ENCODE results near the gene ITPA.
A peak's percentile ranks its signal among the peaks of the same experiment; 100 is the strongest.

ITPA gene

DNA sequence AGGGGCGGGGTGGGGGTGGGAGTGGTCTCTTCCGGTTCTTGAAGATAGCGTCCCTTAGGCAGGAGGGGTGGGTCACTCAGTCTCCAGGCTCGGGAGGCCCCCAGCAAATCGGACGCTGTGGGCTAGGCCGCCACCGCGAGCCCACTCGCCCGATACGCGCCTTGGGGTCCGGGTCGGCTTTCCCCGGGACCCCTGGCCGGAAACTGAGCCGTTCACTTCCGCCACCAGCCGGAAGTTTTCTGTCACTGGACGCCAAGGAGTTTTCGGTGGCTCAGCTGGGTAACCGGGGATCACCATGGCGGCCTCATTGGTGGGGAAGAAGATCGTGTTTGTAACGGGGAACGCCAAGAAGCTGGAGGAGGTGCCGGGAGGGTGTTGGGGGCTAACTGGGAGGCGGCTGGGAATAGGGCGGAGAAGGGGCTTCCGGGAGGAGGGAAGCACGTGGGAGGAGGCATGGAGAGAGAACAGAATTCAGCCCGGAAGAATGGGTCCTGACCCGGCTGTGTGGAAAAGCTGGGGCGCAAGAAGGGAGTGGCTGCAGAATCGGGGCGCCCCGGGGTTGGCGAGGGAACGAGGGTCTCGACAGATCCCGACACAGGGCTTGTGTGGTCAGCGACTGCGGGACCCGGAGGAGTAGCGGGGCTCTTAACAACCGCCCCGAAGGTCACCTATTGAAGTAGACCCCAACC, at the start of gene ITPA:
Gene ITPA, plus strand, starts transcription at position 242 of the 689 bp plus-strand sequence. Its CDS starts 54 bp downstream, at position 296.
- Histone ChIP-seq H3K4me1 (ENCODE audit: insufficient read depth, low read length) (peaks cover 19% of the 10 kb centered on the region), H3K9me3 (ENCODE audit: low read length) (no peaks in the 10 kb centered on the region), H2AFZ (ENCODE audit: low read depth, low read length) (peak within 1 kb of the TSS; percentile 80), H3K4me3 (ENCODE audit: low read length) (peak within 1 kb of the TSS; percentile 76), H3K27me3 (ENCODE audit: insufficient read depth, low read length) (no peaks in the 10 kb centered on the region), H3K36me3 (ENCODE audit: insufficient read depth, low read length) (peaks cover 13% of the 10 kb centered on the region)

DNA sequence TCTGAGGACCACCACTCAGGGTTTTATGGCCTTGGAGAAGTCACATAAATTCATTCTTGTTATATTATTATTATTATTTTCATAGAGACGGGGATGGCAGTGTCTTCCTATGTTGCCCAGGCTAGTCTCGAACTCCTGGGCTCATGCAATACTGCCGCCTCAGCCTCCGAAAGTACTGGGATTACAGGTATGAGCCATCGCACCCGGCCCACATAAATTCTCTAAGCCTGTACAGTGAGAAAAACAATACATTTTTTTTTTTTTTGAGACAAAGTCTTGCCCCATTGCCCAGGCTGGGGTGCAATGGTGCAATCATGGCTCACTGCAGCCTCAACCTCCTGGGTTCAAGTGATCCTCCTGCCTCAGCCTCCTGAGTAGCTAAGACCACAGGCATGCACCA, 48.9 kb upstream of the ITPA start:
- no peaks in the 10 kb centered on the region for H3K27me3 ChIP-seq (ENCODE audit: insufficient read depth, low read length)
- peaks cover 15% of the 10 kb centered on the region for H3K4me1 ChIP-seq (ENCODE audit: insufficient read depth, low read length)
- H2AFZ ChIP-seq (ENCODE audit: low read depth, low read length) = no peak overlapping the region
- peaks cover 3% of the 10 kb centered on the region for H3K36me3 ChIP-seq (ENCODE audit: insufficient read depth, low read length)
- peak overlapping the region; percentile 94 for H3K4me3 ChIP-seq (ENCODE audit: low read length)
- H3K9me3 ChIP-seq (ENCODE audit: low read length) = no peaks in the 10 kb centered on the region

DNA sequence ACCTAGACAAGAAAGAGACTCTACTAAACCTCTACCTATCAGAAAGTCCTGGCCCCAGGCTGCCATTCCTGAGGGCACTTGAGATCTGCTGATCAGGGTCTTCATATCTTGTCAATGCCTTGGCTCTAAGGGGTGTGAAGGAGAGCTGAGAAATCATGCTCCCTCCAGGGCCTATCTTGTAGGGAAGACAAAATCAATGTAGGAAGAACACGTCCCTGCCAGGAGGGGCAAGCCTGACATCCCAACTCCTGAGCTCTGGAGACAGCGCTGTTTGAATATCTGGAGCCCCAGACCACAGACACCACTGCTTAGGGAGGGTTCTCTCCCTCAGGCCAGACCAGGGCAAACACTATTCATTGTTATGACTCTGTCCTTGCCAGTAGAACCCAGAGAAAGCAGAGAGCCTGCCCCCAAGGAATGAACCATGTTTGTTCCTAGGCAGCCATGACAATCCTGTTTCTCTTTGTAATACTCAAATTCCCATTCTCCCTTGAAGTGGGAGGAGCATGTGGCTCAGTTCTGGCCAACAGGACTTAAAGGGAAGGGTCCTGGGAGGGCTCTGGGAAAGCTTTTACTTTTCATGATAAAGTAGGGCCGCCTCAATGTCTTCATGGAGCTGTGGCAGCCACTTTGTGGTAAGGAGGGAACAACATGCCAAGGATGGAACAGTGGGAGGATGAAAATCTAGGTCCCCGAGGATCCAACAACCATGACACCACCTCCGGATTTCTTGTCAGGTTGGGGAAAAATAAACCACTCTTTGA, 47.8 kb upstream of the ITPA start:
- Histone ChIP-seq H2AFZ (ENCODE audit: low read depth, low read length) (no peak overlapping the region), H3K27me3 (ENCODE audit: insufficient read depth, low read length) (no peaks in the 10 kb centered on the region), H3K9me3 (ENCODE audit: low read length) (no peaks in the 10 kb centered on the region), H3K36me3 (ENCODE audit: insufficient read depth, low read length) (no peaks in the 10 kb centered on the region), H3K4me1 (ENCODE audit: insufficient read depth, low read length) (peaks cover 15% of the 10 kb centered on the region), H3K4me3 (ENCODE audit: low read length) (no peak overlapping the region)

DNA sequence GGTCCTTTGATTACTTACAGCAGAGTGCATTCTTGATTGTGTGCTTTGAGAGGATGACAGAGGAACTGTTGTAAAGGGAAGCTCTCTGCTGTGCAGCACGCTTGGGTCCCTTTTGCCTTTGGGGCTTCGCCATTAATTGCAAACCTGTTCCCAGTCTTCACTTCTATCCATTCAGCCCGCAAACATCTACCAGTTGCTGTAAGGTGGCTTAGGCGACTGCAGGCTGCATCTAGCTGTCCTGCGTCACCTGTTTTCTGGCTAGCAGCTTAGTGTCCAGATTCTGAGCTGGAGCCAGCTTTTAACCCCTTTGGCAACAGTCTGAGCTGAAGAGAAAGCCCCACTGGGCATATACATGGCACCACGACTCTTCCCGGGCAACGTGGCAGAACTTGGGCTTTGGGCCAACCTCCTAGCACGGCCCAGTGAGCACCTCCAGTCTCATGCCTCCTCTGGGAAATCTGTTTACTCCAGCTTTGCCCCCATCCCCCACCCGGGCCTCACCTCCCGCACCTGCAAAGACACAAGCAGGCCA, 47.2 kb upstream of the ITPA start:
- Histone ChIP-seq H3K36me3 (ENCODE audit: insufficient read depth, low read length) (no peaks in the 10 kb centered on the region), H3K4me3 (ENCODE audit: low read length) (no peak overlapping the region), H3K4me1 (ENCODE audit: insufficient read depth, low read length) (peaks cover 15% of the 10 kb centered on the region), H2AFZ (ENCODE audit: low read depth, low read length) (no peak overlapping the region), H3K27me3 (ENCODE audit: insufficient read depth, low read length) (no peaks in the 10 kb centered on the region), H3K9me3 (ENCODE audit: low read length) (no peaks in the 10 kb centered on the region)

DNA sequence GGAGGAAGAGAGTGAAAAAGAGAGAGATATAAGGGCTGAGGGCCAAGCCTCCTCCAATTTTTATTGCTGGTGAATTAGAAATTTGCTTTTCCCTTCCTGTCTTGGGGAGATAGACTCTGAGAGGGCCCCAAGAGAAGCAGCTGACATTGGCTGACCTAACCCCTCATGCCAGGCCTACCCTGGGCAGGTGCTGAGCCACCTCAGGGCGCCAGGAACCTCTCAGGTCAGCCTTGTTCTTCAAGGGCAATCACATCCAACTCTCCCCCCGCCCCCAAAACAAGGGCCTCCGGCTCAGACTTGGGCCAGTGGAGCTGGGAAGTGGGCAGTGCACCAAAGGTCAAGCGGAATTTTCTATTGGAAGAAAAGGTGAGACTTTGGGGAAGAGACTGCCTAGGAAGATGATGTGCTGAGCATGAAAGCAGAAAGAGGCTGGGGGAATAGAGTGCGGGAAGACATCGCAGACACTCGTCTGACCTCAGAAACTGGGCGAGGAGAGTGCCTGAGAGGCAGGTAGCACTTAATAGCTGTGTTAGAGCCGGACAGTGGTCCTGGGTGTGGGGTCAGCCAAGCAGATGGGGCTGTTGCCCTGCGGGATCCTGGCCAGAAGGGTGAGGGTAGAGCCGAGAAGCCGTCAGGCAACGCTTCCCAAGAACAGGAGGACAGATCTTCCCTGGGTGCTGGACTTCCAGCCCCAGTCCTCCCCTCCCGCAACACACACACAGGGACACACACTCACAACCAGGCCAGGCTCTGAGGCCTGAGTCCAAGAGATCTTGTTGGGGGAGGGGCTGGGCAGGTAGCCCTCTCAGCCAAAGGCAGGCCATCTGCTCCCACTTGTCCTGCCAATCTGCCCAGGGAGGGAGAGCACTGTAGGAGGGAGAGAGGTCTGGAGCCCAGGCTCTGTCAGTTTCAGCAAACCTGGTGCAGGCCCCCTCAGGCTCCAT, 45.9 kb upstream of the ITPA start:
- H3K4me1 ChIP-seq (ENCODE audit: insufficient read depth, low read length) = peaks cover 8% of the 10 kb centered on the region
- H3K27me3 ChIP-seq (ENCODE audit: insufficient read depth, low read length) = no peaks in the 10 kb centered on the region
- no peak overlapping the region for H3K4me3 ChIP-seq (ENCODE audit: low read length)
- no peak overlapping the region for H2AFZ ChIP-seq (ENCODE audit: low read depth, low read length)
- H3K36me3 ChIP-seq (ENCODE audit: insufficient read depth, low read length) = no peaks in the 10 kb centered on the region
- H3K9me3 ChIP-seq (ENCODE audit: low read length) = no peaks in the 10 kb centered on the region

DNA sequence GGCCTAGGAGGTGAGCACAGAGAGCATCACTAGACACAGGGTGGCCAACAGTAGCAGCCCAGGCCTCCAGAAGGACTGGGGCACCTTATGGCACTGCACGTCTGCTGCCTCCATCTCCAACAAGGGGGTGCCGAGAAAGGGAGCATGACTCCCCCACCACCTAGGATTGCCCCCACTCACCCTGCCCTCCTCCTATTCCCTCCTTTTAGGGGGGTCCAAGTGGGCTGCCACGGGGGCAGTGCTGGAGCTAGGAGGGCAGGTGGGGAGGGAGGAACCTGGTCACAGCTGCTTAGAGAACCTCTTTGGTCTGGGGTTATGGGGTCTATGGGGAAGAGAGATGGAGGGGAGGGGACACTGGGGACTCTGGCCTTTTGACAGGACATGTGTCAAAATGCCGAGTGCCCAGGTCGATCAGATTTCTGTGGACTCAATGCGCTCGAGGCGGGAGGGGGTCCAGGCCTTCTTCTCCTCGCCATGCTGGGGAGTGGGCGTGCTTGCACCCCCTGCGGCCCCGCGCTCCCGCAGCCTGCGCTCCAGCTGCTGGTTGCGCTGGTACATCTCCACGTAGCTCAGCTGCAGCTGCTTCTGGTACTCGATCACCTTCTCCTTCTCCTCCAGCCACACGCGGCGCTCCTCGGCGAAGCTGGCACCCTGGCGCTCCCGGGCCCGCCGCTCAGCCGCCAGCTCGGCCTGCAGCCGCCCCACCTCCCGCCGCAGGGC, 45.1 kb upstream of the ITPA start:
- Histone ChIP-seq H3K9me3 (ENCODE audit: low read length) (no peaks in the 10 kb centered on the region), H3K4me3 (ENCODE audit: low read length) (no peak overlapping the region), H3K36me3 (ENCODE audit: insufficient read depth, low read length) (no peaks in the 10 kb centered on the region), H2AFZ (ENCODE audit: low read depth, low read length) (no peak overlapping the region), H3K27me3 (ENCODE audit: insufficient read depth, low read length) (no peaks in the 10 kb centered on the region), H3K4me1 (ENCODE audit: insufficient read depth, low read length) (no peaks in the 10 kb centered on the region)

DNA sequence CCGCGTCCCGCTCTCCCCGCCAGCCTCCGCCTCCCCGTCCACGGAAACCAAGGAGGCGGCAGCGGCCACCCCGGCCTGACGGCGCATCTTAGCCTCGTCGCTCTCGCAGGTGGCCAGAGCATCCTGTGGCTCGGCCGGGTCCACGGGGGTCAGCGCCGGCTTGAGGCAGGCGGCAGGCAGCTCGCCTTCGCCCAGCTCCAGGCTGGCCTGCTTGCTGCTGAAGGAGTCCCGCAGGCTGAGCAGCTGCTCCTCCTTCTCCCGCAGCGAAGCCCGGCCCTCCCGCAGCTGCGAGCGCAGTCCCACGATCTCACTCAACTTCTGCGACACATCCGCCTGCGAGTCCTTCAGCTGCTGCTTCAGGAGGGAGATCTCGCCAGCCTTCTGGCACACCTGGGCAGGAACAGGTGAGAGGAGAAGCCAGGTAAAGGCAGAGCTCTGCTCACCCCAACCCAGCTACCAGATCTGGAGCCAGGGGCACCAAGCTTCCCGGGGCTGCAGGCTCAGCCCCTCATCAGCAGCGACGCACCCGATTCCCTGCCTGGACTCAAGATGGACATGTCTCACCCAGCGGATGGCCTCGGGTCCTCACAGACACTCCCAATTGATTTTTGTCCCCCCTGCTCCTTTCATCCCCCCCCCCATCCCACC, 44.4 kb upstream of the ITPA start:
- Histone ChIP-seq H3K4me1 (ENCODE audit: insufficient read depth, low read length) (no peaks in the 10 kb centered on the region), H3K4me3 (ENCODE audit: low read length) (no peak overlapping the region), H2AFZ (ENCODE audit: low read depth, low read length) (no peak overlapping the region), H3K27me3 (ENCODE audit: insufficient read depth, low read length) (no peaks in the 10 kb centered on the region), H3K36me3 (ENCODE audit: insufficient read depth, low read length) (no peaks in the 10 kb centered on the region), H3K9me3 (ENCODE audit: low read length) (no peaks in the 10 kb centered on the region)

DNA sequence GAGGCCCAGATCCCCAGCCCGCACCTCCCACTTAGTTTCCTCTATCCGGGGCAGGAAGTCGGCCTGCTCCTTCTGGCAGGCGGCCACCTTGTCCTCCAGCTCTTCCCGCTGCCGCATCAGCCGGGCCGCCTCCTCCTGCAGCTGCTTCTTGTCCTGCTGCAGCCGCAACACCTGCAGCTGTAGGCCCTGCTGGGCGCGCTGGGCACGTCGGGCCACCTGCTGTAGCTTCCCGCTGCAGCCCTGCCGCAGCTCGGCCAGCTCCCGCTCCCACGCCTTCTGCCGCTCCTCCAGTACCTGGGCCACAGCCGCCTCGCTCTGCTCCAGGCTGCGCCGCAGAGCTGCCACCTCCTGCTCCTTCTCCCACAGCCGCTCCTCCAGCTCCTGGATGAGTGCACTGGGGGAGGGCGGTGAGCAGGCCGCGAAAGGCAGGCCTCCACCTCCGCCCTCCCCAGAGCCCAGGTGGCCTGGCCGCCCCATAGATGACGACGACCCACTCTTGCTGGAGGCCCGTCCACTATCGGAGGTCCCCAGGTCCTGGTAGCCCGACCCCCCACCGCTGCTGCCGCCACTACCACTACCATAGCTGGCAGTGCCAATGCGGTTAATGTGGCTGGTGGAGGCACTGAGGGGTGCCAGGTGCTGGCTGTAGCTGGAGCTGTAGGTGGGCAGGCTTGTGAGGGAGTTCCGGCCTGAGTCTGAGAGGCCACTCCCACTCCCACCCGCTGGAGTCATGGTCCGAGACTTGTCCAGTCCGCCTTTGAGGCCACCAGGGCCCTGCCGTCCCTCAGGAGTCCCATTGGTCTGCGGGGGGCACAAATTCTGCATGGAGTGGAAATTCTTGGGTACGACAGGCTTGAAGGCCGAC, 43.6 kb upstream of the ITPA start:
- Histone ChIP-seq H3K4me1 (ENCODE audit: insufficient read depth, low read length) (no peaks in the 10 kb centered on the region), H3K36me3 (ENCODE audit: insufficient read depth, low read length) (no peaks in the 10 kb centered on the region), H2AFZ (ENCODE audit: low read depth, low read length) (no peak overlapping the region), H3K4me3 (ENCODE audit: low read length) (no peak overlapping the region), H3K27me3 (ENCODE audit: insufficient read depth, low read length) (no peaks in the 10 kb centered on the region), H3K9me3 (ENCODE audit: low read length) (no peaks in the 10 kb centered on the region)

DNA sequence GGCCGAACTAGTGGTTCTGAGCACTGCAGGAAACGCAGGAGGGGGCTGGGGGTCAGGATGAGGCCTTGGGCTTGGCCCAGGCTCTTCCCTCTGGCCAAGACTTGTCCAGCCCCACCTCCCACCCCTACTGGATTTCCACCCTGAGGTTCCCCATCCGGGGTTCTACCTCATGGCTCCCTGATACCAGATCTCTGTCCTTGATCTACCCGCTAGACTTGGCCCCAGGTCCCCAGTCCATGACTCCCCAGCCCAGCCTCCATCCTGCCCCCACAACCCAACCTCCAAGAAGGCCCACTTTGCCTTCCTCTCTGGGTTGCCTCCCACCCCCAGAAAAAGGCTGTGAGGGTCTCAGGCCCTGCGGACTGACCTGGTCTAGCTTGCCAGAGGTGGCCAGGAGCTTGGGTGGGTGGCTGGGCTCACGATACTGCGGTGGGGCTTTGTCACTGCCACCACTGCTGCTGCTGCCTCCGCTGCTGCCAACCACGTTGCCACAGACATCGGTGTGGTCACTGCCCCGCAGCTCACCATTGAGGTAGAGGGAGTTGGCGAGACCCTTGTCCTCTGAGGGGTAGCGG, 42.9 kb upstream of the ITPA start:
- no peaks in the 10 kb centered on the region for H3K4me1 ChIP-seq (ENCODE audit: insufficient read depth, low read length)
- H2AFZ ChIP-seq (ENCODE audit: low read depth, low read length) = no peak overlapping the region
- H3K36me3 ChIP-seq (ENCODE audit: insufficient read depth, low read length) = no peaks in the 10 kb centered on the region
- H3K9me3 ChIP-seq (ENCODE audit: low read length) = no peaks in the 10 kb centered on the region
- H3K4me3 ChIP-seq (ENCODE audit: low read length) = no peak overlapping the region
- H3K27me3 ChIP-seq (ENCODE audit: insufficient read depth, low read length) = no peaks in the 10 kb centered on the region

DNA sequence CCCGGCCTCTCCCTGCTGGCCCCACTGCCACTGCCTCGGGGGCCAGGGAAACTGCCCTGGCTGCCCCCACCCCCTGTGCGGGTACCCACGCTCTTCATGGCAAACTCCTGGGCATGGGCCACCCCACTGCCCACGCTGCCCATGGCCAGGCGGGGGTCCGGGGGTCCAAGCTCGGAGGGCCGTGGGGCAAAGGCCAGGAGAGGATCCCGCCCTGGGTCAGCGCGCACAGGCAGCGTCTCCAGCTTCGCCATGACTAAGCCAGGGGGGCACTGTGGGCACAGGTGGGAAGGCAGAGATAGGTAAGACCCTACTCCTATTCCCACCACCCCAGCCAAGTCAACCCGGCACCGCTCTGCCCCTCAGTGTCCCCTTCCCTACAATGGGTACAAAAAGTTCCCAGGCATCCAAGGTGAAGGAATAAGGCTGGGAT, 42.4 kb upstream of the ITPA start:
- Histone ChIP-seq H3K4me1 (ENCODE audit: insufficient read depth, low read length) (peaks cover under 1% of the 10 kb centered on the region), H3K4me3 (ENCODE audit: low read length) (no peak overlapping the region), H3K27me3 (ENCODE audit: insufficient read depth, low read length) (no peaks in the 10 kb centered on the region), H3K36me3 (ENCODE audit: insufficient read depth, low read length) (no peaks in the 10 kb centered on the region), H3K9me3 (ENCODE audit: low read length) (no peaks in the 10 kb centered on the region), H2AFZ (ENCODE audit: low read depth, low read length) (no peak overlapping the region)

DNA sequence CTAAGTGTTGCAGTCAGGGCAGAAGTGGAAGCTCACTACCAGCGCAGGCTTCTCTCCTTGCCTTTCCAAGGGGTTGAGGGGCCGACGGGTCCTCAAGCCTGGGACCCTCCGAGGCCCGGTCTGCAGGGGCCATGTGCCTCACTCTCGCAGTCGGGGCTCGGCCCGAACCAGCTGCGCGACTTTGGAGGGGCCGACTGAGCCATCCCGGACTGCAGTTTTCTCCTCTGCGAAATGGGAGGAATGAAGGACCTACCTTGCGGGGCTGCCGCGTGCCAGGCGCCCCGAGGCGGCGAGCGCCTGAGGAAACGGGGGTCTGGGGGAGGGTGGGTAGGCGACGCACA, 41.6 kb upstream of the ITPA start:
- no peaks in the 10 kb centered on the region for H3K27me3 ChIP-seq (ENCODE audit: insufficient read depth, low read length)
- H2AFZ ChIP-seq (ENCODE audit: low read depth, low read length) = no peak overlapping the region
- no peaks in the 10 kb centered on the region for H3K36me3 ChIP-seq (ENCODE audit: insufficient read depth, low read length)
- H3K4me1 ChIP-seq (ENCODE audit: insufficient read depth, low read length) = peaks cover 8% of the 10 kb centered on the region
- H3K9me3 ChIP-seq (ENCODE audit: low read length) = no peaks in the 10 kb centered on the region
- no peak overlapping the region for H3K4me3 ChIP-seq (ENCODE audit: low read length)

All from neuron (in vitro differentiated cells).